AG09319 (cell line): ENCODE data around the gene CBX3.
"Not testable (repeated sequence)": the region's sequence is repeated elsewhere in the genome, so short reads cannot be mapped to it uniquely, and the experiment has no call there.

Experiments used
- DNase-seq: peaks from one replicate; pipeline ENCODE4 v3.0.0-alpha.2; 2010; ENCODE audit warnings: low read depth; ENCODE audit errors: extremely low read depth
- CTCF ChIP-seq: IDR thresholded peaks from 2 replicates; pipeline ENCODE4 v1.5.1; 2011; ENCODE audit warnings: low read depth, mild to moderate bottlenecking, inconsistent platforms, low read length, moderate library complexity

Gene CBX3

GRCh38 chr7:26201247-26202018, at the start of gene CBX3:
CBX3 (plus strand) TSS chr7:26201745; CDS start chr7:26202999, 1,254 bp downstream.
- TF ChIP-seq CTCF: no peak
- peak; percentile 44 for DNase-seq

GRCh38 chr7:26151953-26152781, 49.4 kb upstream of the CBX3 start, which contains the start of gene NFE2L3:
NFE2L3 (plus strand) TSS chr7:26152198; CDS start chr7:26152499, 301 bp downstream.
- no peak; the same call in 1 of the 2 replicates for TF ChIP-seq CTCF
- DNase-seq: peak; percentile 14

- DNase-seq: not testable (repeated sequence)
Observed at GRCh38 chr7:26152782-26153240, 48.7 kb upstream of the CBX3 start.

- no peak for DNase-seq
- no peak for TF ChIP-seq CTCF
Observed at GRCh38 chr7:26153241-26153822, 48.2 kb upstream of the CBX3 start.

- TF ChIP-seq CTCF: no peak
- DNase-seq: no peak
Observed at GRCh38 chr7:26153823-26154783, 47.4 kb upstream of the CBX3 start.

GRCh38 chr7:26155531-26156375, 45.8 kb upstream of the CBX3 start:
- DNase-seq: no peak
- TF ChIP-seq CTCF: no peak
